ENCODE measurements around the gene GRM8. TPM values are rescaled to one million over a fixed set of nuclear protein-coding genes. Genes with fewer than 3 reads are reported as not detected.

The GRM8 gene
- total and polyA plus RNA-seq, 10 of the 15 experiments (the other 5 are each of a cell fraction or from before 2014, with no cell fraction given), result 0.33 to 7.1 (median 0.45) TPM; not detected in 2

- intact Hi-C loops (cut with micrococcal nuclease; ENCODE audit: unreplicated experiment), result loop anchor here (1.0 to 10.0 kb wide), 8 partner anchors 97 to 644 kb away; no protein-coding TSS in a partner anchor
- ChIA-PET SMC1A (ENCODE audit: uncharacterized antibody, unreplicated experiment) (interaction anchor here (0.5 to 3.9 kb wide), 27 partner anchors 9 to 765 kb away, joined by 3 to 36 read pairs (median 4); no protein-coding TSS in a partner anchor), CTCF (interaction anchor here (0.5 to 6.3 kb wide), 47 partner anchors 10 to 1745 kb away, joined by 3 to 60 read pairs (median 4); no protein-coding TSS in a partner anchor), RAD21 (ENCODE audit: unreplicated experiment) (interaction anchor here (0.5 to 3.5 kb wide), 15 partner anchors 17 to 1405 kb away, joined by 3 to 19 read pairs (median 3); partner anchors contain the start of gene GRM8), POLR2A (no interaction called here)
- Histone ChIP-seq H3K36me3 (ENCODE audit: control insufficient read depth in 2 of 2, insufficient read depth in 2 of 2, low read length in 1 of 2) (no peaks in the 10 kb centered on the region), H3K9ac (ENCODE audit: control insufficient read depth, insufficient read depth, low read length) (no peak overlapping the region), H2AFZ (ENCODE audit: control insufficient read depth, low read depth, low read length) (peak overlapping the region; percentile 47; the same call in 1 of the 2 replicates), H3K4me3 (no peak overlapping the region), H3K4me1 (ENCODE audit: control insufficient read depth, insufficient read depth, low read length) (no peaks in the 10 kb centered on the region), H3K4me2 (ENCODE audit: control insufficient read depth, insufficient read depth) (no peak overlapping the region), H3K27me3 (replicated peaks in 1 of 2; ENCODE audit: control insufficient read depth in 2 of 2, insufficient read depth in 2 of 2, low read length in 1 of 2) (no peaks in the 10 kb centered on the region), H3K27ac (ENCODE audit: control insufficient read depth, insufficient read depth) (no peak overlapping the region), H3K9me3 (replicated peaks; ENCODE audit: control insufficient read depth, insufficient read depth, low read length) (no peaks in the 10 kb centered on the region; the same call in 2 of the 3 replicates), H4K20me1 (ENCODE audit: control insufficient read depth, insufficient read depth) (no peaks in the 10 kb centered on the region), H3K79me2 (ENCODE audit: control insufficient read depth, insufficient read depth, low read length) (no peaks in the 10 kb centered on the region)
- peak; percentile 98 for ATAC-seq
- peak; percentile 53 for DNase-seq (ENCODE audit: low read depth, low spot score)
- FAIRE-seq, result peak; percentile 96
- WGBS (ENCODE audit: insufficient coverage, insufficient replicate concordance, low lambda C conversion rate, missing lambda C conversion rate), result 0% methylated on average over 3 of the region's 3 CpGs
- no TSS peak for BruUV-seq (replicated peaks)
- in situ Hi-C loops (cut with MboI), result loop anchor here (5.0 kb wide), 1 partner anchor 99 kb away; no protein-coding TSS in a partner anchor
- TF ChIP-seq CTCF (IDR thresholded peaks at IDR 0.05 in 2 of 3, conservative IDR thresholded peaks at IDR 0.05 in 1 of 3; ENCODE audit: control insufficient read depth in 2 of 3, extremely low read depth in 1 of 3, insufficient read depth in 1 of 3, low read depth in 3 of 3, low read length in 3 of 3) (peak; percentile 63 to 78 (median 73)), HDAC2 (IDR thresholded peaks at IDR 0.05) (no peak), ZBTB33 (IDR thresholded peaks at IDR 0.05) (no peak), PML (IDR thresholded peaks at IDR 0.05; ENCODE audit: low read length) (no peak), CBX5 (IDR thresholded peaks at IDR 0.05; ENCODE audit: low read depth) (0 out of 2 replicates have a peak, but pooled peaks have one; percentile 45), RAD21 (IDR thresholded peaks at IDR 0.05; ENCODE audit: insufficient read depth, low read depth, low read length) (peak; percentile 86), ETV6 (conservative IDR thresholded peaks at IDR 0.05 in 1 of 2, IDR thresholded peaks at IDR 0.05 in 1 of 2; ENCODE audit: borderline replicate concordance in 1 of 2, low read depth in 1 of 2) (no peak), ZBTB4 (CRISPR knock-in tag; IDR thresholded peaks at IDR 0.05) (no peak), KDM1A (IDR thresholded peaks at IDR 0.05; ENCODE audit: borderline replicate concordance) (no peak), CBFB (IDR thresholded peaks at IDR 0.05; ENCODE audit: low read depth) (no peak), SMC3 (IDR thresholded peaks at IDR 0.05; ENCODE audit: borderline replicate concordance, low read length) (peak; percentile 71; the same call in 1 of the 2 replicates), EED (IDR thresholded peaks at IDR 0.05; ENCODE audit: low read depth) (no peak)
Measured at GRCh38 chr7:126803060-126803665, 449.6 kb downstream of the GRM8 start.

Data from GM12878 (cell line).